GM19239 (cell line): ENCODE results near the gene AGAP1.
A peak's percentile ranks its signal among the peaks of the same experiment; 100 is the strongest.

Experiments
- DNase-seq: peaks from one replicate; pipeline ENCODE4 v3.0.0; 2011; ENCODE audit warnings: low spot score; ENCODE audit not compliant: insufficient read length
- FAIRE-seq: peaks from 2 replicates; lab custom pipeline; 2011; peaks lifted over from hg19 to GRCh38; lab: Jason Lieb, UNC

AGAP1 gene

GRCh38 chr2:235493775-235494715 is at the start of gene AGAP1:
TSS of gene AGAP1 (plus strand) at chr2:235494043.
- FAIRE-seq = no peak
- DNase-seq = peak; percentile 58

- FAIRE-seq = no peak
- DNase-seq = no peak
These were observed 49.7 kb upstream of the AGAP1 start for GRCh38 chr2:235444101-235444597.

- DNase-seq (no peak), FAIRE-seq (no peak)
These were observed 48.7 kb upstream of the AGAP1 start for GRCh38 chr2:235445116-235445515.

GRCh38 chr2:235446082-235446481 is 47.8 kb upstream of the AGAP1 start:
- DNase-seq = no peak

DNA sequence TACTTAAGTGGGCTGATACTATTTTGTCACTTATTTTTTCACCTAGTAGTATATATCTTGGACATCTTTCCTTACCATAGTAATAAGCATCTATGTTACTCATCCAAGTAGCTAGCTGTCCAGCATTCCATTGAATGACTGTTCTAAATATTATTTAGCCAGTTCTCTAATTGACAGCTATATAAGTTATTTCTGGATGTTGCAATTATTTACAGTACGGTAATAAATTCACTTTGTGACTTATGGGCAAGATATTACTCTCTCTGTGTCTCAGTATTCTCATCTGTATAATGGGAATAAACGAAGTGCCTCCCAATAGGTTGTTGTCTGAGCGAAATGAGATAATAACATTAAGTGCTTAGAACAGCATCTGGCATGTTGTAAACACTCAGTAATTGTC is 46.6 kb upstream of the AGAP1 start:
- FAIRE-seq (no peak), DNase-seq (no peak)

More at GRCh38 chr2:235446082-235446481, 47.8 kb upstream of the AGAP1 start:
- FAIRE-seq = no peak

DNA sequence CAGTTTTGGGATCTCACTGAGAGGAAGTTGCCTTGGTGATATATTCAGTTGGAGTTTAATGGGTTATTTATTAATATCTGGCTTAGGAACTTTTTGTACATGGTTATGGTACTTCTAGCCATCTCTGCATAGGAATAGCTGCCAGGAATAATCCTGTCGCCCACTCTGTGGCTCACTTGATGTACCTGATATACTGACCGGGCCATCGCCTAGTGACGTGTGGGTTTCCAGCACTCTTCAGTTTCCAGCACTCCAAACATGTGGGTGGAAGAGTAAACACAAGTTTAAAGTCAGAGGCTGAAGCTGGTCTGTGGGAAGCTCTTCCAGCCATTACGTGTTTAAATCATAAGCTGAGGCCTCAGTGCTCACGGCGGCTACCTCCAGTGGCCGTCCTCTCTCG is 44.3 kb upstream of the AGAP1 start:
- FAIRE-seq (no peak), DNase-seq (no peak)

DNA sequence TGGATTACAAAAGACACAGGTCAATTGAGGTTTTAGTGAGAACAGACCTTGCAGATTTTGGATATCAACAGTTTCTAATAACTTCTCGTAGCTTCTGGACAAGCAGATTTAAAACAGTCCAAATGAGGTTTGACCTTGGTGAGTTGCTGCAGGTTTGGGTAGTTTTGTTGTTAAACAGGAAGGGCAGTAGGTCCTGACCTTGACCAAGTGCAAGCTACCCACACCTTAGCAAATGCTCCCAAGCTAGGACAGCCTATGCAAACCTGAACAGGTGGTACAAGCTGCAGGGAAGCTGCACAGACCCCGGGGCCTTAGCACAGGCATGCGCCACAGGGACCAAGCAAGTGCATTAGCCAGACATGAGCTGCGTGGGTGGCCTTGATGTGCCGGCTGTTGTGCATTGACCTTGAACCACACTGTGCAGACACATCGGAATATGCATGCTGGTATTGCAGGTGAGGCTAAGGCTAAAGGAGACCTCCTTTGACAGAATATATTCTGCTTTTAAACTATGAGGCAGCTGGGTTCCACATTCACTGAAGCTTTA is 40.2 kb upstream of the AGAP1 start:
- FAIRE-seq (no peak), DNase-seq (no peak)

- no peak for FAIRE-seq
- DNase-seq = no peak
These were observed 35.0 kb upstream of the AGAP1 start for GRCh38 chr2:235458839-235459273.

- FAIRE-seq (no peak), DNase-seq (no peak)
These were observed 33.2 kb upstream of the AGAP1 start for GRCh38 chr2:235460548-235461047.

- DNase-seq (no peak), FAIRE-seq (no peak)
These were observed 32.0 kb upstream of the AGAP1 start for GRCh38 chr2:235461763-235462414.

GRCh38 chr2:235462415-235462790 is 31.4 kb upstream of the AGAP1 start:
- no peak for FAIRE-seq
- no peak for DNase-seq

GRCh38 chr2:235463893-235464292 is 29.9 kb upstream of the AGAP1 start:
- no peak for FAIRE-seq
- DNase-seq = no peak

GRCh38 chr2:235467588-235467987 is 26.3 kb upstream of the AGAP1 start:
- DNase-seq (no peak), FAIRE-seq (no peak)

DNA sequence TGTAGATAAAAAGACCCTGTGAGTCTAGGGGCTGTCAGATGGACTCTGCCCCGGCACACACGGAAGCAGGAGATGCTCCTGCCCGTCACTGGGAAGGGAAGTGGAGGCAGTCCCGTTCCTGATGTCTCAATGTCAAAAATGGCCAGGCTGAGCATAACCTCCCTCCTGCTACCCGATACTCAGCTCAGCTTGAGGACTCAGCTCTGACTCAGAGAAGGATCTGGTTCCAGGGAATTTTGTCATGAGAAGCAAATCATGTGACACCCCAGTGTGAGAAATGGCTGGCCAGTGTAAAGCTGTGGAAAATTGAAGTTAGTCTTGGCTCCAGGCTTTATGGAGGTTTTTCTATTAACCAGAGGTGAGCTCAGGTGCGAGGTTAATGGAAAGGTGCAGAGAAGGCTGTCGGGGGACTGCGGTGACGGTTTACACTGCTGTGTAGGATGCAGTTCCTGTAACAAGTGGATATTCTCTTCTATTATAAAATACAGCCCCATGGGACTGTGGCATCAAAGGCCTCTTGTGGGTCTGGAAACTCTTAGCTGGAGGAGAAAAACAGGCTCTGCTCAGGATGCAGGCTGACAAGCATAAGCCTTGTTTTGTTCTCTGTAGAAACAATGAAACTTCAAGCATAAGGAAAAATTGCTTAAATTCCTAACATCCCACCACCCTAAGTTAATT is 24.7 kb upstream of the AGAP1 start:
- FAIRE-seq = no peak

DNA sequence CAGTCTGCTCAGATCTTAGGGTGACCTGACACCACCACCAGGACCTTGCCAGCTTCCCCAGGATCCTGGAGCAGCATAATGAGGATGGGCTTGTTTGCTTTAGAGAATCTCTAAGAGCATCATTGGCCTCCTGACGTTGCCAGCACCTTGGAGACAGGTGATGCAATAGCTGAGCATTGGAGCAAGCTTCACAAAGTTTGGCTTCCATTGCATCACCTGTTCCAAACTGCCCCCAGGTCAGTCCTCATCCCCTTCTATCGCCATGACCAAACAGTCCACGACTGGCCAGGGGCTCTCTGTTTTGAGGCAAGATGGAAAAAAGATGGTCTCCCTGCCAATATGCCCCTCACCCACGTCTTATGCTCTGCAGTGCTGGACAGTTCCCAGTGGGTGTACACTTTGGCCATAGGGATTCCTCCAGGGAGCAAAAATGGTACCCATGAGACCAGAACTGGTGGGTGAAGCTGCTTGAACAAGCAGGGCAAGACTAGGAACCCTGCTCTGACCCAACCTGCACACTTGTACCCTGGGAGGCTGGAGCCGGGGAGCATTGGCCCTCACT is 22.6 kb upstream of the AGAP1 start:
- no peak for FAIRE-seq
- no peak for DNase-seq

More for the DNA sequence above, 24.7 kb upstream of the AGAP1 start:
- no peak for DNase-seq

- FAIRE-seq (no peak), DNase-seq (no peak)
These were observed 21.4 kb upstream of the AGAP1 start for GRCh38 chr2:235472443-235472842.

DNA sequence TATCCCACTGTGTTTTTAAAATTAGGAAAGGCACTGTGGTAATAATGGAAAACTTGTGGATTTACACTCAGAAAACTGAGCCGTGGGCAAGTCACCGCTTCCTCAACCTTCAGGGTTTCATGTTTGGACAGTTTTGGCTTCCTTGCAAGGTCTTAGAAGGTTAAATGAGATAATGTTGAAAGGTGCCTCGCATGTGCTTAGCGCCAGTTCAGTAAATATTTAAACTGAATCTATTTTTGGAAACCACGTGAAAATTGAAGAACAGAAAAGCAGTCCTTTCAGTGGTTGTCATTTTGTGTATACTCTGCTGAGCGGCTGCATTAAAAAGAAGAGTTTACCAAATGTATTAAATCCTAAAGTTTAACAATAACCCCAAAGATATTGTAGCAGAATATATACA is 15.2 kb upstream of the AGAP1 start:
- no peak for DNase-seq
- FAIRE-seq = no peak

DNA sequence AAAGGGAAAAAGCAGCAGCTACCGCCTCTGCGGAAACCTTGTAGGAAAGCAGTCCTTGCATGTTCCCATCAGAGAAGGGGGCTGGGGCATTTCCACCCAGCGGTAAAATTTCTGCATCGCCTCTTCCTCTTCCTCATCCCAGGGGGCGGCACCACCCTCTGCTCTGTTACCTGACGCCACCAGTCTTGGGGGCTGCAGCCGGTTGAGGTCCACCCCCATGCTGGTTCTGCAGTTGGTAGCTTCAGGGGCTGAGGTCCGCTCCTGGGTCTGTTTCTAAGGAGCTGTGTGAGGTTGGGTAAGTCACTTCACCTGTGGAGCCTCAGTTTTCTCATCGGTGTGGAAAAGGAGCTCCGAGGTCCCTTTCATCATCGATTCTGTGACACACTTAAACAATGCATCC is 14.2 kb upstream of the AGAP1 start:
- no peak for DNase-seq

GRCh38 chr2:235480614-235481013 is 13.2 kb upstream of the AGAP1 start:
- DNase-seq (no peak), FAIRE-seq (no peak)

More for the DNA sequence above, 14.2 kb upstream of the AGAP1 start:
- no peak for FAIRE-seq

GRCh38 chr2:235483313-235483712 is 10.5 kb upstream of the AGAP1 start:
- DNase-seq (no peak), FAIRE-seq (no peak)
